Transverse colon (tissue), 4 donors: ENCODE results near the gene NR4A2.

Experiments
- EP300 ChIP-seq: sonication (generic); formaldehyde crosslinking; IDR thresholded peaks from one replicate; pipeline ENCODE4 v1.6.1; 2017; ENCODE audit warnings: antibody characterized with exemption, low read depth
- POLR2A ChIP-seq: fragments of 450-650 bp; IDR thresholded peaks from one replicate; pipeline ENCODE4 v1.6.1; 2016; ENCODE audit warnings: antibody characterized with exemption, mild to moderate bottlenecking, moderate library complexity
- POLR2AphosphoS5 ChIP-seq, 3 donors: sonication (generic); formaldehyde crosslinking; IDR thresholded peaks; one replicate each; pipeline ENCODE4 v1.6.1; 2016; ENCODE audit warnings: antibody characterized with exemption in 3 of 3
- TF ChIP-seq, protein P1 (sequence below), 5 experiments: fragments of 200-600 bp in 3 of 5; fragments of 450-650 bp in 2 of 5; sonication (generic) in 3 of 5; IDR thresholded peaks; 1 replicate in 2 of 5; 2 replicates in 3 of 5; pipeline ENCODE4 v1.5.1; 2016 to 2017; ENCODE audit warnings: antibody characterized with exemption in 5 of 5, inconsistent platforms in 3 of 5, mild to moderate bottlenecking in 2 of 5, moderate library complexity in 1 of 5

DNA sequence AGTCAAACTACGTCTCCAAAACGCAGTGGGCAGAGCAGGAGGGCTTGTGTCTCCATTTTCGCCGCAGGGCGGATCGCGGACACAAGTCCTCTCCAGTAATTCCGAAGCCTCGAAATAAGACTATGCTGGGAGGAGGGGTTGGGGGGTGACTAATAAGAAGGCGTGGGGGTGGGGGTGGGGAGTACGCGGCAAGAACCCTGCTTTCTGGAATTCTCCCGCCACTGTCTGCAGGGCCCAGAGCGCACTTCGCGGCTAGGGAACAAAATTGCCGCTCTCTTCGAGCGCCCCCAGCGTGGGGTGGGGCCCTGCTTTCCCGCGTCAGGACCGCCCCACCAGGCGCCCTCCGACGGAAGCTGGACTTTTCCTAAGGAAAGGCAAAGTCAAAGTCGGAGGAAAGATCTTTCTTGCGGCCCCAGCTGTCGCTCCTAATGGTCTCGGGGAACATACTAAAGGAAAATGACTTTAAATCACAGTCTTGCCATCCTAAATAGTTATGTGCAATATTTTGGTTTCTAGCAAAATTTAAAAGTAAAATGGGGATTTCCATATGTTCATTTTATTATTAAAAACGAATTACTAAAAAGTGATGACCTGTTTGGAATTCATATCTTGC lies 11.9 kb downstream of the NR4A2 start:
- TF ChIP-seq, protein P1, sequence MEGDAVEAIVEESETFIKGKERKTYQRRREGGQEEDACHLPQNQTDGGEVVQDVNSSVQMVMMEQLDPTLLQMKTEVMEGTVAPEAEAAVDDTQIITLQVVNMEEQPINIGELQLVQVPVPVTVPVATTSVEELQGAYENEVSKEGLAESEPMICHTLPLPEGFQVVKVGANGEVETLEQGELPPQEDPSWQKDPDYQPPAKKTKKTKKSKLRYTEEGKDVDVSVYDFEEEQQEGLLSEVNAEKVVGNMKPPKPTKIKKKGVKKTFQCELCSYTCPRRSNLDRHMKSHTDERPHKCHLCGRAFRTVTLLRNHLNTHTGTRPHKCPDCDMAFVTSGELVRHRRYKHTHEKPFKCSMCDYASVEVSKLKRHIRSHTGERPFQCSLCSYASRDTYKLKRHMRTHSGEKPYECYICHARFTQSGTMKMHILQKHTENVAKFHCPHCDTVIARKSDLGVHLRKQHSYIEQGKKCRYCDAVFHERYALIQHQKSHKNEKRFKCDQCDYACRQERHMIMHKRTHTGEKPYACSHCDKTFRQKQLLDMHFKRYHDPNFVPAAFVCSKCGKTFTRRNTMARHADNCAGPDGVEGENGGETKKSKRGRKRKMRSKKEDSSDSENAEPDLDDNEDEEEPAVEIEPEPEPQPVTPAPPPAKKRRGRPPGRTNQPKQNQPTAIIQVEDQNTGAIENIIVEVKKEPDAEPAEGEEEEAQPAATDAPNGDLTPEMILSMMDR (IDR thresholded peaks at IDR 0.05): no peak
- no peak for TF ChIP-seq POLR2A
- no peak for TF ChIP-seq EP300
- TF ChIP-seq POLR2AphosphoS5 (IDR thresholded peaks at IDR 0.05): peak in 1 of 3 donors; percentile 7
